ENCODE results near the gene AP1B1. TPM values are rescaled to one million over a fixed set of nuclear protein-coding genes. Genes with fewer than 3 reads are reported as not detected.

AP1B1 gene
- total RNA-seq, 1 experiment from 2014 or later = 62.6 TPM

GRCh38 chr22:29313576-29314466 is 74.5 kb downstream of the AP1B1 start:
- DNase-seq (ENCODE audit: low read depth) = no peak

GRCh38 chr22:29313126-29313575 is 75.2 kb downstream of the AP1B1 start:
- DNase-seq (ENCODE audit: low read depth) = no peak

- DNase-seq (ENCODE audit: low read depth) = no peak
Measured at GRCh38 chr22:29312218-29313125, 75.9 kb downstream of the AP1B1 start.

- DNase-seq (ENCODE audit: low read depth) = peak; percentile 28
Measured at GRCh38 chr22:29311464-29312217, 76.7 kb downstream of the AP1B1 start.

GRCh38 chr22:29310863-29311339 is 77.5 kb downstream of the AP1B1 start:
- DNase-seq (ENCODE audit: low read depth) = peak; percentile 98

GRCh38 chr22:29310065-29310862 is 78.1 kb downstream of the AP1B1 start:
- DNase-seq (ENCODE audit: low read depth) = peak; percentile 25

- DNase-seq (ENCODE audit: low read depth) = peak; percentile 45
Measured at GRCh38 chr22:29309332-29310064, 78.9 kb downstream of the AP1B1 start.

- peak; percentile 93 for DNase-seq (ENCODE audit: low read depth)
Measured at GRCh38 chr22:29308791-29309262, 79.5 kb downstream of the AP1B1 start.

GRCh38 chr22:29308148-29308790 is 80.1 kb downstream of the AP1B1 start:
- DNase-seq (ENCODE audit: low read depth) = no peak

- DNase-seq (ENCODE audit: low read depth) = no peak
Measured at GRCh38 chr22:29307596-29308147, 80.7 kb downstream of the AP1B1 start.

GRCh38 chr22:29306835-29307595 is 81.4 kb downstream of the AP1B1 start:
- peak; percentile 84 for DNase-seq (ENCODE audit: low read depth)

- DNase-seq (ENCODE audit: low read depth) = peak; percentile 85
Measured at GRCh38 chr22:29306175-29306834, 82.1 kb downstream of the AP1B1 start, which contains the start of gene GAS2L1. Gene GAS2L1 (plus strand): TSS chr22:29306650. CDS start chr22:29308106, 1,456 bp downstream.

GRCh38 chr22:29305836-29306174 is 82.6 kb downstream of the AP1B1 start:
- no peak for DNase-seq (ENCODE audit: low read depth)

GRCh38 chr22:29302681-29303465 is 85.5 kb downstream of the AP1B1 start:
- no peak for DNase-seq (ENCODE audit: low read depth)

- no peak for DNase-seq (ENCODE audit: low read depth)
Measured at GRCh38 chr22:29302402-29302680, 86.0 kb downstream of the AP1B1 start.

- DNase-seq (ENCODE audit: low read depth) = no peak
Measured at GRCh38 chr22:29301716-29302401, 86.5 kb downstream of the AP1B1 start.

Data from Daoy (cell line).